Measurements from ENCODE around the gene CMKLR1. TPM values are rescaled to one million over a fixed set of nuclear protein-coding genes. Genes with fewer than 3 reads are reported as not detected.

The CMKLR1 gene
- total RNA-seq, 1 experiment from 2014 or later = 1.3 TPM

DNA sequence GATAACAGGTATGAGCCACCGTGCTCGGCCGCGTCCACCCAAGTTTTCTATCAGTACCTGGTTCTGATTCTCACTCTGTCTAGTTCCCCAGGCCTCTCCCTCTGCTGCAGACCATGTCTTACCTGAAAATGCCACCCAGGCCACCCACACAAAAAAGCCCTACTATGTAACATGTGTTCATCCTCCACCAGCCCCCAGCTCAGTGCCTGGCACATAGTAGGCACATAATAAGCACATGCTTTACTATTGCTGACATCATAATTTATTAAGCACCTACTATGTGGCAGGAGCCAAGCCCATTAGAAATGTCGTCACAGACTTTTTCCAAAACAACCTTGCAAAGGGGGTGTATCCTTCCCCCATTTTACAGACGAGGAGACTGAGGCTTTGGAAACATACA is 37.8 kb downstream of the CMKLR1 start:
- H3K36me3 ChIP-seq = no peaks in the 10 kb centered on the region
- H3K27me3 ChIP-seq = no peaks in the 10 kb centered on the region
- H3K9me3 ChIP-seq = no peaks in the 10 kb centered on the region
- no peak for DNase-seq
- no peak overlapping the region for H3K4me3 ChIP-seq

DNA sequence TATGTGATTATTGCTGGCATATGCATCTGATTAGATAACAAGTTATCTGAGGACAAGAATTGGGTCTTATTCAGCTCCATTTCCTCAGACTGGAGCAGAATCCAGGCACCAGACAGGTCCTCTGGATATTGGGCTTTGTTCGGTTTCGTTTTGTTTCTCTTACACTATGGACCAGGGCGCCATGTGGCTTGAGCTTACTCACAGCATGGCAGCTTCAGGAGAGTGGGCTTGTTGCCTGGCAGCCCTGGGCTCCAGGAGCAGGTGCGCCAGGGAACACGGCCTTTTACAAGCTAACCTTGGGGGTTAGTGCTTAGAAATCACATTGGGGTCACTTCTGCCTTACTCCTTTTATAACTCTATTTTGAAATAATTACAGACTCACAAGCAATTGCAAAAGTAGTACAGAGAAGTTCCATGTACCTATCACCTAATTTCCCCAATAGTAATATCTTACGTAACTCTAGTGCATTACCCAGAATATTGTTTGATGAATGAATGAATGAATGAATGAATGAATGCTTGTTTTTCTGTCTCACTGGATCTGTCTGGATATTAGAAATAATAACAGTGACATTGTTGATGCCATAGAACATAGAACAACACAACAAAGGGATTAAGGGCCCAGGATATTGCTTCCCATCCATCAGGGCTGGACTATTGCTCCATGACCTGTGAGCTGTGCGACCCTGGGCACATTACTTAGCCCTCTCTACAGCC is 39.0 kb downstream of the CMKLR1 start:
- H3K4me3 ChIP-seq = no peak overlapping the region
- H3K36me3 ChIP-seq = no peaks in the 10 kb centered on the region
- H3K27me3 ChIP-seq = no peaks in the 10 kb centered on the region
- H3K9me3 ChIP-seq = no peaks in the 10 kb centered on the region
- no peak for DNase-seq

- H3K36me3 ChIP-seq = no peaks in the 10 kb centered on the region
- DNase-seq = no peak
- H3K9me3 ChIP-seq = no peaks in the 10 kb centered on the region
- H3K27me3 ChIP-seq = no peaks in the 10 kb centered on the region
- no peak overlapping the region for H3K4me3 ChIP-seq
These were observed 39.6 kb downstream of the CMKLR1 start for GRCh38 chr12:108299516-108299915.

GRCh38 chr12:108298761-108299275 is 40.3 kb downstream of the CMKLR1 start:
- no peak overlapping the region for H3K4me3 ChIP-seq
- H3K27me3 ChIP-seq = no peaks in the 10 kb centered on the region
- no peak for DNase-seq
- no peaks in the 10 kb centered on the region for H3K9me3 ChIP-seq
- H3K36me3 ChIP-seq = no peaks in the 10 kb centered on the region

GRCh38 chr12:108297895-108298760 is 41.0 kb downstream of the CMKLR1 start:
- Histone ChIP-seq H3K4me3 (no peak overlapping the region), H3K27me3 (no peaks in the 10 kb centered on the region), H3K9me3 (no peaks in the 10 kb centered on the region), H3K36me3 (no peaks in the 10 kb centered on the region)
- no peak for DNase-seq

DNA sequence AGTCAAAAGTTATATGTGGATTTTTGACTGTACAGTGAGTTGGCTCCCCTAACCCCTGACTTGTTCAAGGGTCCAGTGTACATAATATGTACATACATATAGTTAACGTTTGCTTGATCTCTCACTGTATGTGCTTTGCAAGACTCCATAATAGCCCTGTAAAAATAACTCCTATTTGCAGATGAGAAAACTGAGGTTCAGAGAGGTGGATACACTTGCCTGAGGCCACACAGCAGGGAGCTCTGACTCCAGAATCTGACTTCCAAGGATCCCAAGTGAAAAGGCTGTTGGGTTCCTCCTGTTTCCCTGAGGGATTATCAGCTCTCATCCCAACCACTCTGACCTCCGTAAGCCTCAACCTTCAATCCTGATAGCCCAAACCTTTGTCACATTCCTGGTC is 41.7 kb downstream of the CMKLR1 start:
- no peaks in the 10 kb centered on the region for H3K9me3 ChIP-seq
- no peak overlapping the region for H3K4me3 ChIP-seq
- no peaks in the 10 kb centered on the region for H3K36me3 ChIP-seq
- DNase-seq = no peak
- no peaks in the 10 kb centered on the region for H3K27me3 ChIP-seq

DNA sequence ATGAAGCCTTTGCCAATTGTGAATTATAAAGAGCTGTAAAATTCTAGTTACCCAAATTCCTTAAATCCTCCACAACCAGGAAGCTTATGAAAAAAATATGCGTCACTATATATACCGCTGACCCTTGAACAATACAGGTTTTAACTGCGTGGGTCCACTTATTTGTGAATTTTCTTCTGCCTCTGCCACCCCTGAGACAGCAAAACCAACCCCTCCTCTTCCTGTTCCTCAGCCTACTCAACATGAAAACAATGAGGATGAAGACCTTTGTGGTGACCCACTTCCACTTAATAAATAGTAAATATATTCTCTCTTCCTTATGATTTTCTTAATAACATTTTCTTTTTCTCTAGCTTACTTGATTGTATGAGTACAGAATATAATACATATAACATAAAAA is 42.2 kb downstream of the CMKLR1 start:
- Histone ChIP-seq H3K27me3 (no peaks in the 10 kb centered on the region), H3K9me3 (no peaks in the 10 kb centered on the region), H3K4me3 (no peak overlapping the region), H3K36me3 (no peaks in the 10 kb centered on the region)
- DNase-seq = no peak

DNA sequence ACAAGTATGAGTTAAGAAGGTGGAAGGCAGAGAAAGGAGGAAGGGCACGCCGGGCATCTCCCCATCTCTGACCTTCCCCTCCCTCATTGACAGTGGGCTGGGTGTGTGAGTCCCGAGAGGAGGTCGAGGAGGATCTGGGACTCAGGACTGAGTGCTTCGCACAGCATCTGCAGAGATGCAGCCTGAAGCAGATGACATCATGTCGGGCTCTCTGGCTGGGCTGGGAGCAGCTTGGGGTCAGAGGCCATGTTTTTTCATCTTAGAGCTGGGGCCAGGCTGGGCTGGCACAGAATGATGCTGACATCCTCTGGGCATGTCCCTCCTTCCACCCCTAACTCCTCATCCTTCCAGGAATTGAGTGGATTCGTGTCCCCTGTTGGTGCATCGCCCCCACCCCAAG is 43.5 kb downstream of the CMKLR1 start:
- no peaks in the 10 kb centered on the region for H3K36me3 ChIP-seq
- no peaks in the 10 kb centered on the region for H3K9me3 ChIP-seq
- no peak for DNase-seq
- no peak overlapping the region for H3K4me3 ChIP-seq
- no peaks in the 10 kb centered on the region for H3K27me3 ChIP-seq

DNA sequence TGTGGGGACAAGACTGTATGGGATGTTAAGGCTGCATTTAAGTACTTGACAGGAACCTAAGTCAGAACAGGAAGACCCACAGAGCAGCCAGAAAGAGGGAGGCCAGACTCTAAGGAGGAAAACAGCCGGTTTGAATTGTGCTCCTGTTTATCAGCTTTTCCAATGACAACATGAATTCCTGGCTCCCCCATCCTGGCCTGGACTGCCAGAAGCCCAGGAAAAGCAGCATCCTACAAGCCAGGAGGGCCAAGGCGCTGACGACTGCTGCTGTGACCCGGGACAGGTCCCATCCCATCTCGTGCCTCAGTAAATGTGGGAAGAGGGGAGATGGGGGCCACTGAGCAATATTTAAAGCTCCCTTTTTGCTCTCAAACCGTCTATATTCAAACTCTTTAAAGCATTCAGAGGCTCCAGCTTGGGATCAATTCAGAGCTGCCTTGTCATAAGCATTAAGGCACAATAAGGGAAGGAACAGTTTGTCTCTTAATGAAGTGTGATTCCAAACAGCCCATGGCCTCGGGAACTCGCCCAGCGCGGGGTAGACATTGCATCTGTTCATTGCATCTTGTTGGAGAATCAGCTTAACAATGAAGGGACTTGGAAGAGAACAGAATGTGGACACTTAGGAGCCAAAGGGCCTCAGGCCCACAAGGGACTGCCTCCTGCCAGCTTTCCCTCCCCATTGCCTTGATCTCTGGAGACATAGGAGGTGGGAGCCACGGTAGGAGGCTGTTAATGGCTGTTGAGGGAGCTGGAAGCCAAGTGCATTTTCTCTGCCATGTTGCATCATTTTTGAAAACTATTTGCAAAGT is 49.6 kb downstream of the CMKLR1 start:
- H3K27me3 ChIP-seq = no peaks in the 10 kb centered on the region
- no peaks in the 10 kb centered on the region for H3K9me3 ChIP-seq
- no peaks in the 10 kb centered on the region for H3K36me3 ChIP-seq
- H3K4me3 ChIP-seq = no peak overlapping the region
- no peak for DNase-seq

DNA sequence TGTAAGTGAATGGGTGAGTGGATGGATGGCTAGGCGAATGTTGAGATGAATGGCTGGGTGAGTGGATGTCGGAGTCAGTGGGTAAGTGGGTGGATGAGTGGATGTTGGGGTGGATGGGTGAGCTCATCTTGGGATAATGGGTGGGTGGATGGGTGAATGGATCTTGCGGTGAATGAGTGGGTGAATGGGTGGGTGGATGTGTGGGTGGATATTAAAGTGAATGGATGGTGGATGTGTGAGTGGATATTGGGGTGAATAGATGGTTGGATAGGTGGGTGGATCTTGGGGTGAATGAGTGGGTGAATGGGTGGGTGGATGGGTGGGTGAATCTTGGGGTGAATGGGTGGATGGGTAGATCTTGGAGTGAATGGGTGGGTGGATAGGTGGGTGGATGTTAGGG is 51.9 kb downstream of the CMKLR1 start:
- Histone ChIP-seq H3K4me3 (no peak overlapping the region), H3K27me3 (no peaks in the 10 kb centered on the region), H3K36me3 (no peaks in the 10 kb centered on the region), H3K9me3 (no peaks in the 10 kb centered on the region)
- no peak for DNase-seq

- no peaks in the 10 kb centered on the region for H3K27me3 ChIP-seq
- H3K36me3 ChIP-seq = no peaks in the 10 kb centered on the region
- no peak overlapping the region for H3K4me3 ChIP-seq
- H3K9me3 ChIP-seq = no peaks in the 10 kb centered on the region
- no peak for DNase-seq
These were observed 54.1 kb downstream of the CMKLR1 start for GRCh38 chr12:108285016-108285415.

- H3K9me3 ChIP-seq = no peaks in the 10 kb centered on the region
- no peaks in the 10 kb centered on the region for H3K27me3 ChIP-seq
- DNase-seq = no peak
- no peaks in the 10 kb centered on the region for H3K36me3 ChIP-seq
- H3K4me3 ChIP-seq = no peak overlapping the region
These were observed 54.9 kb downstream of the CMKLR1 start for GRCh38 chr12:108284163-108284562.

- Histone ChIP-seq H3K27me3 (no peaks in the 10 kb centered on the region), H3K36me3 (no peaks in the 10 kb centered on the region), H3K4me3 (no peak overlapping the region), H3K9me3 (no peaks in the 10 kb centered on the region)
- DNase-seq = no peak
These were observed 56.4 kb downstream of the CMKLR1 start for GRCh38 chr12:108282676-108283075.

DNA sequence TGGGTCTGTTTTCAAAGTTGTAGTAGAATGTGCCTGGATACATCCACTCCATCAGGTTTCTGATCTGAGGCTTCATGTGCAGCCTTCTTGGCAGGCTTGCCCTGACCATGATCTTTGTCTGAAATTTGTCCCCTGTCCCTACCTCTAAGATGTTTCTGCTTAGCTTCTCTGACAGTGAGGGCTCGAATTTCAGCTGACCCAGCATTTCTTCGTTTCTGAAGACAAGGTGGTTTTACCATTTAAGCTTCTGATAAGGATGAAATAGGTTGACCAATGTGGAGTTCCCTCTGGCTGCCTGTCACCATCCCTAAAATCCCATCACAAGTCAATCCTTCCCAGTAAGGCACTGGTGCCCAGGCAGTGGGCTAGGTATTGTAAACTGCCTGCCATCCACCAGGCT is 57.0 kb downstream of the CMKLR1 start:
- no peak for DNase-seq
- Histone ChIP-seq H3K27me3 (no peaks in the 10 kb centered on the region), H3K36me3 (no peaks in the 10 kb centered on the region), H3K4me3 (no peak overlapping the region), H3K9me3 (0 out of 2 replicates have a peak, but pooled peaks cover 1% of the 10 kb centered on the region)

DNA sequence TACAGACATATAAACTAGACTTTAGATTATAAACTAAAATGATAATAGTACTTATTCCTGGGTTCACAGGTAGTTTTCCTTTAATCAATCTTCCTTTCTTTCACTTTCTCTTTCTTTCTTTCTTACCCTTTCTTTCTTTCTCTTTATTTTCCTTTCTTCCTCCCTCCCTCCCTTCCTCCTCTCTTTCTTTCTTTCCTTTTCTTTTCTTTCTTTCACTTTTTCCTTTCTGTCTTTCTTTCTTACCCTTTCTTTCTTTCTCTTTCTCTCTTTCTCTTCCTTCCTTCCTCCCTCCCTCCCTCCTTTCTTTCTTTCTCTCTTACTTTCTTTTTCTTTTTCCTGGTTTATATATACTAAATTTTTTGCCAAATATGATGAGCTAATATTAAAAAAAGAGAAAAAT is 61.5 kb downstream of the CMKLR1 start:
- no peak for DNase-seq

GRCh38 chr12:108273217-108273616 is 65.9 kb downstream of the CMKLR1 start:
- Histone ChIP-seq H3K4me3 (no peak overlapping the region), H3K9me3 (0 out of 2 replicates have a peak, but pooled peaks cover 2% of the 10 kb centered on the region), H3K27me3 (no peaks in the 10 kb centered on the region), H3K36me3 (no peaks in the 10 kb centered on the region)
- DNase-seq = no peak

More for the DNA sequence above, 61.5 kb downstream of the CMKLR1 start:
- Histone ChIP-seq H3K4me3 (no peak overlapping the region), H3K36me3 (no peaks in the 10 kb centered on the region), H3K9me3 (0 out of 2 replicates have a peak, but pooled peaks cover 2% of the 10 kb centered on the region), H3K27me3 (no peaks in the 10 kb centered on the region)

Measured in MG63 (cell line).